SU-DHL-6 (cell line): ENCODE results near the gene YY1.

Experiments used
- H2AFZ ChIP-seq: fragments of 200-600 bp; sonication (generic); 2 replicates; pipeline ENCODE4 v1.6.1; 2014; ENCODE audit warnings: low read depth, mild to moderate bottlenecking, moderate library complexity, mixed read lengths, antibody characterized with exemption, low read length; ENCODE audit not compliant: severe bottlenecking
- H3F3A ChIP-seq: fragments of 200-600 bp; shearing (Covaris generic); 2 replicates; pipeline ENCODE4 v1.6.0; 2016; ENCODE audit warnings: antibody characterized with exemption, mild to moderate bottlenecking; ENCODE audit not compliant: insufficient read depth
- H3K27ac ChIP-seq: fragments of 200-600 bp; sonication (generic); 2 replicates; pipeline ENCODE4 v1.5.1; 2016; ENCODE audit warnings: low read depth, mild to moderate bottlenecking, low read length, moderate library complexity, mixed read lengths
- H3K27me3 ChIP-seq: fragments of 200-600 bp; sonication (generic), shearing (Covaris generic); 2 replicates; pipeline ENCODE4 v1.6.0; 2014; ENCODE audit warnings: mild to moderate bottlenecking, low read length
- H3K36me3 ChIP-seq: fragments of 200-600 bp; sonication (generic); 2 replicates; pipeline ENCODE4 v1.6.1; 2014; ENCODE audit warnings: mild to moderate bottlenecking, low read length, mixed read lengths
- H3K4me2 ChIP-seq: fragments of 300-600, 200-600 bp; shearing (Covaris generic), sonication (generic); 2 replicates; pipeline ENCODE4 v1.6.0; 2014; ENCODE audit warnings: low read length, low read depth, mild to moderate bottlenecking; ENCODE audit not compliant: poor library complexity, severe bottlenecking
- H3K4me3 ChIP-seq: fragments of 200-600 bp; sonication (generic); 2 replicates; pipeline ENCODE4 v1.5.1; 2014; ENCODE audit warnings: antibody characterized with exemption, low read length, mild to moderate bottlenecking, mixed read lengths; ENCODE audit not compliant: insufficient read depth, poor library complexity, severe bottlenecking
- H3K79me2 ChIP-seq: fragments of 200-600 bp; sonication (generic); 2 replicates; pipeline ENCODE4 v1.6.1; 2014; ENCODE audit warnings: mild to moderate bottlenecking, low read length, moderate library complexity; ENCODE audit not compliant: insufficient read depth
- H3K9ac ChIP-seq: fragments of 200-600 bp; sonication (generic); 2 replicates; pipeline ENCODE4 v1.7.0; 2014; ENCODE audit warnings: mild to moderate bottlenecking, low read length
- H3K9me2 ChIP-seq: fragments of 200-600 bp; sonication (generic); replicated peaks from 2 replicates; pipeline ENCODE4 v1.6.1; 2014; ENCODE audit warnings: low read length; ENCODE audit not compliant: insufficient read depth
- H3K9me3 ChIP-seq: fragments of 200-600 bp; sonication (generic); 2 replicates; pipeline ENCODE4 v1.6.1; 2014; ENCODE audit warnings: low read length, mixed read lengths; ENCODE audit not compliant: insufficient read depth
- H4K20me1 ChIP-seq: fragments of 200-600 bp; sonication (generic); 2 replicates; pipeline ENCODE4 v1.6.1; 2014; ENCODE audit warnings: low read depth, mild to moderate bottlenecking, antibody characterized with exemption, low read length, moderate library complexity, mixed read lengths
- CTCF ChIP-seq: fragments of 200-600 bp; sonication (generic); IDR thresholded peaks from one replicate; pipeline ENCODE4 v1.5.1; 2017; ENCODE audit warnings: antibody characterized with exemption, mild to moderate bottlenecking, low read length, moderate library complexity; ENCODE audit not compliant: insufficient read depth, poor library complexity, severe bottlenecking
- EZH2phosphoT487 ChIP-seq: fragments of 200-600 bp; sonication (generic), shearing (Covaris generic); conservative IDR thresholded peaks from 2 replicates; pipeline ENCODE4 v1.6.1; 2018; ENCODE audit warnings: mild to moderate bottlenecking, antibody characterized with exemption, low read length, moderate library complexity, mixed read lengths

The YY1 gene

GRCh38 chr14:100317389-100317788 is 78.4 kb downstream of the YY1 start:
- no peaks in the 10 kb centered on the region for H4K20me1 ChIP-seq
- H3K4me3 ChIP-seq: no peak overlapping the region
- H3K27me3 ChIP-seq: no peaks in the 10 kb centered on the region
- TF ChIP-seq CTCF: no peak
- TF ChIP-seq EZH2phosphoT487: no peak
- H3K36me3 ChIP-seq: no peaks in the 10 kb centered on the region
- H3K9me2 ChIP-seq: no peaks in the 10 kb centered on the region
- no peak overlapping the region for H2AFZ ChIP-seq
- no peaks in the 10 kb centered on the region for H3F3A ChIP-seq
- no peak overlapping the region for H3K9ac ChIP-seq
- H3K27ac ChIP-seq: no peak overlapping the region
- no peaks in the 10 kb centered on the region for H3K9me3 ChIP-seq
- no peaks in the 10 kb centered on the region for H3K79me2 ChIP-seq
- H3K4me2 ChIP-seq: no peak overlapping the region

GRCh38 chr14:100317912-100318808 is 79.2 kb downstream of the YY1 start:
- TF ChIP-seq CTCF: peak; percentile 76
- no peak for TF ChIP-seq EZH2phosphoT487
- H3K9me2 ChIP-seq: no peaks in the 10 kb centered on the region

GRCh38 chr14:100320157-100320856 is 81.4 kb downstream of the YY1 start:
- no peaks in the 10 kb centered on the region for H4K20me1 ChIP-seq
- H2AFZ ChIP-seq: no peak overlapping the region
- no peaks in the 10 kb centered on the region for H3K9me2 ChIP-seq
- H3K36me3 ChIP-seq: no peaks in the 10 kb centered on the region
- TF ChIP-seq EZH2phosphoT487 (no peak), CTCF (no peak)
- no peak overlapping the region for H3K27ac ChIP-seq
- H3K9ac ChIP-seq: no peak overlapping the region
- no peak overlapping the region for H3K4me3 ChIP-seq
- no peak overlapping the region for H3K4me2 ChIP-seq
- H3F3A ChIP-seq: no peaks in the 10 kb centered on the region
- H3K9me3 ChIP-seq: no peaks in the 10 kb centered on the region
- H3K27me3 ChIP-seq: no peaks in the 10 kb centered on the region
- no peaks in the 10 kb centered on the region for H3K79me2 ChIP-seq

More at GRCh38 chr14:100317912-100318808, 79.2 kb downstream of the YY1 start:
- Histone ChIP-seq H3K27me3 (no peaks in the 10 kb centered on the region), H3K4me2 (peak overlapping the region; percentile 25), H3K9me3 (no peaks in the 10 kb centered on the region), H2AFZ (peak overlapping the region; percentile 33), H3K4me3 (no peak overlapping the region), H3F3A (no peaks in the 10 kb centered on the region), H3K79me2 (no peaks in the 10 kb centered on the region), H3K36me3 (no peaks in the 10 kb centered on the region), H3K27ac (no peak overlapping the region), H3K9ac (no peak overlapping the region), H4K20me1 (no peaks in the 10 kb centered on the region)
